ENCODE results near the gene MAST2.
"Not testable (repeated sequence)": the region's sequence is repeated elsewhere in the genome, so short reads cannot be mapped to it uniquely, and the experiment has no call there.

Gene MAST2

DNA sequence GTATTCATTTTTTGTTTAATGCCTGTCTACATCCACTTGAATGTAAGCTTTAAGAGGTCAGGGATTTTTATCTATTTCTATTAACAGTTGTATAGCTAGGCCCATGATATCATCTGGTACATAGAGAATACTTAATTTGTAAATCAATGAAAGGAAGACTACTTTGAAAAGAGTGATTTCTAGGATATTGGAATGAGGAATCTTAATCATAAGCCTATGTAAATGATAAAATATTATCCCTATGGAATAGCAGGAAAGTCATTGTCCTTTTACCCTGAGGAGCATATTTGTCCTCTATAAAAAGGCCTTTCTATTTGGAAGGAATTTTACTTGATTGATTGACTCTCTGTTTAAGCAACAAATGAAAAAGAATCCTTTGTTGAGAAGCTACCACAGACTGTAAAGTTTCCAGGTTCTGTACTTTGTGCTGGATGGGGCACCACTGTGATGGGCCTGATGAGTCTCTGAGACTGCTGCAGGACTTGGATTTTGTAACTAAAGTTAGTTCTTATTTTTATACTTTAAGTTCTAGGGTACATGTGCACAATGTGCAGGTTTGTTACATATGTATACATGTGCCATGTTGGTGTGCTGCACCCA, 53.8 kb downstream of the MAST2 start:
- Histone ChIP-seq H3K4me1 (ENCODE audit: control insufficient read depth, insufficient read depth, low read length, poor library complexity, severe bottlenecking) (no peaks in the 10 kb centered on the region), H3K4me3 (ENCODE audit: extremely low read depth, insufficient read depth, low read length, poor library complexity, severe bottlenecking) (no peak overlapping the region), H3K36me3 (ENCODE audit: control insufficient read depth, insufficient read depth, low read length) (no peaks in the 10 kb centered on the region), H3K9me3 (ENCODE audit: control insufficient read depth, low read length) (no peaks in the 10 kb centered on the region), H3K27ac (ENCODE audit: low read depth, low read length, severe bottlenecking) (no peak overlapping the region)

DNA sequence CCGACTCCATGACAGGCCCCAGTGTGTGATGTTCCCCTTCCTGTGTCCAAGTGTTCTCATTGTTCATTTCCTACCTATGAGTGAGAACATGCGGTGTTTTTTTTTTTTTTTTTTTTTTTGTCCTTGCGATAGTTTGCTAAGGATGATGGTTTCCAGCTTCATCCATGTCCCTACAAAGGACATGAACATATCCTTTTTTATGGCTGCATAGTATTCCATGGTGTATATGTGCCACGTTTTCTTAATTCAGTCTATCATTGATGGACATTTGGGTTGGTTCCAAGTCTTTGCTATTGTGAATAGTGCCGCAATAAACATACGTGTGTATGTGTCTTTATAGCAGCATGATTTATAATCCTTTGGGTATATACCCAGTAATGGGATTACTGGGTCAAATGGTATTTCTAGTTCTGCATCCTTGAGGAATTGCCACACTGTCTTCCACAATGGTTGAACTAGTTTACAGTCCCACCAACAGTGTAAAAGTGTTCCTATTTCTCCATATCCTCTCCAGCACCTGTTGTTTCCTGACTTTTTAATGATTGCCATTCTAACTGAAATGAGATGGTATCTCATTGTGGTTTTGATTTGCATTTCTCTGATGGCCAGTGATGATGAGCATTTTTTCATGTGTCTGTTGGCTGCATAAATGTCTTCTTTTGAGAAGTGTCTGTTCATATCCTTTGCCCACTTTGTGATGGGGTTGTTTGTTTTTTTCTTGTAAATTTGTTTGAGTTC, 54.5 kb downstream of the MAST2 start:
- H3K4me3 ChIP-seq (ENCODE audit: extremely low read depth, insufficient read depth, low read length, poor library complexity, severe bottlenecking); H3K36me3 ChIP-seq (ENCODE audit: control insufficient read depth, insufficient read depth, low read length); H3K4me1 ChIP-seq (ENCODE audit: control insufficient read depth, insufficient read depth, low read length, poor library complexity, severe bottlenecking); H3K27ac ChIP-seq (ENCODE audit: low read depth, low read length, severe bottlenecking); H3K9me3 ChIP-seq (ENCODE audit: control insufficient read depth, low read length): not testable (repeated sequence)
- WGBS, 2 experiments (ENCODE audit: insufficient coverage in 2 of 2): no CpG with 5 or more reads among the region's 6 CpGs

- H3K4me1 ChIP-seq (ENCODE audit: control insufficient read depth, insufficient read depth, low read length, poor library complexity, severe bottlenecking): peaks cover 11% of the 10 kb centered on the region
- H3K4me3 ChIP-seq (ENCODE audit: extremely low read depth, insufficient read depth, low read length, poor library complexity, severe bottlenecking): no peak overlapping the region
- H3K27ac ChIP-seq (ENCODE audit: low read depth, low read length, severe bottlenecking): no peak overlapping the region
- no peaks in the 10 kb centered on the region for H3K36me3 ChIP-seq (ENCODE audit: control insufficient read depth, insufficient read depth, low read length)
- no peaks in the 10 kb centered on the region for H3K9me3 ChIP-seq (ENCODE audit: control insufficient read depth, low read length)
- WGBS, 2 experiments (ENCODE audit: insufficient coverage in 2 of 2): 79 to 93% methylated on average over 3 of the region's 3 CpGs
Observed at GRCh38 chr1:45859221-45859620, 55.8 kb downstream of the MAST2 start.

DNA sequence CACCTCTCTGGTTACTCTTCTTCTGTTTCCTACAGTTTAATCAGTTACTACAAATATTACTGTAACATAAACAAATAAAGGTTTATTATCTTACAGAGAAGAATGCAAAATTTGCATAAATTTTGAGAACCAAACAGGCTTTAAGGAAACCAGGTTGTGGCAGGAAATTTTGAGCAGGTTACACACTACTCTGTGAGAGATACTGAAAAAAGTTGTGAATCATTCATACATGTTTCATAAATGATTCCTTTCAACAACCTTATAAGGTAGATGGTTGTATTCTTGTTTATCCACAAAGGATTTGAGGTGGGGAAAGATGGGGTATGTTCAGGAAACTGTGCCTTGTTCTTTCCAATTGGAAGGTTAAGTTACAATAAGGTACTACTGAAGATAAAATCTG, 58.6 kb downstream of the MAST2 start:
- no peaks in the 10 kb centered on the region for H3K36me3 ChIP-seq (ENCODE audit: control insufficient read depth, insufficient read depth, low read length)
- H3K9me3 ChIP-seq (ENCODE audit: control insufficient read depth, low read length): no peaks in the 10 kb centered on the region
- no peak overlapping the region for H3K27ac ChIP-seq (ENCODE audit: low read depth, low read length, severe bottlenecking)
- no peak overlapping the region for H3K4me3 ChIP-seq (ENCODE audit: extremely low read depth, insufficient read depth, low read length, poor library complexity, severe bottlenecking)
- peaks cover 12% of the 10 kb centered on the region for H3K4me1 ChIP-seq (ENCODE audit: control insufficient read depth, insufficient read depth, low read length, poor library complexity, severe bottlenecking)

GRCh38 chr1:45863218-45863617, 59.8 kb downstream of the MAST2 start:
- H3K4me1 ChIP-seq (ENCODE audit: control insufficient read depth, insufficient read depth, low read length, poor library complexity, severe bottlenecking): peaks cover 12% of the 10 kb centered on the region
- 67% methylated on average over 1 of the region's 2 CpGs; no CpG with 5 or more reads in 1 of the 2 experiments for WGBS, 2 experiments (ENCODE audit: insufficient coverage in 2 of 2)
- H3K27ac ChIP-seq (ENCODE audit: low read depth, low read length, severe bottlenecking): no peak overlapping the region
- no peaks in the 10 kb centered on the region for H3K36me3 ChIP-seq (ENCODE audit: control insufficient read depth, insufficient read depth, low read length)
- no peaks in the 10 kb centered on the region for H3K9me3 ChIP-seq (ENCODE audit: control insufficient read depth, low read length)
- H3K4me3 ChIP-seq (ENCODE audit: extremely low read depth, insufficient read depth, low read length, poor library complexity, severe bottlenecking): no peak overlapping the region

DNA sequence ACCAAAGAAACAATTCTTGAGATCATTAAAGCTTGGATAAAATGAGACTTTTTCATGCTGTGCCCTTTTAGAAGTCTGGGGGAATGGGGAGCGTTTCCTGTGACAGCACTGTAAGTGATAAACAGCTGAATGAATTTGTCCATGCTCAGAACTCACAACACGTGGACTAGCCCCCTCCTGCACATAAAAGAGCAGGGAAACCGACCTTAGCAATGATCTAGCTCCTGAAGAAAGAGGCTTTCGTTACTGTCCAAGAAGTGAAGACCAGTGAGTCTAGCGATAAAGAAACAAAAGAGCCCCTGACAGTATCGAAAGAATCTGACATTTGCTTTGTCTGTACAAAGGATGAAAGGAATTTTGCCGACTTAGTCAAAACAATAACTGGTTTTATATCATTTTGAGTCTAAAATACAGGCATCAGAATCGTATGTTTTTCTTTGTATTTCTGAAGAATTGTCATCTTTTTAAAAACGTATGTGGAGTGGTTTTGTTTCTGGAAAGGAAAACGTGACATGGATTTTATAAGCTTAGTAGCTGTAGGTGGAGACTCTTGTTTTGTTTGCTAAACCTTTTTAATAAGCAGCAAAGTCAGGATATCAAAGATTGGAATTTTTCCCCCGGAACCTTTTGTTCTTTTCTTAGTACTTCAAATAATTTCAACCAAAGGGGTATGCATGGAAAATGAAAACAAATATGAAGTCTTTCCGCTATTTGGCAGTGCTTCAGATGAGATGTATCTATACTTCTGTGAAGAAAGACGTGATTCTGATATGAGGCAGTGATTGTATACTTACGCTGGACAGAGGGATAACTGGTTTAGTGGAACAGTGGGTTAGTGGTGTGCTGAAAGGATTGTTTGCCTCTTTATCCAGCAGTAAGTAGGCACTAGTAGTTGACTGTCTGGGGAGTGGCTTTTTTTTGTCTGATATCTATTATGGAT, 61.0 kb downstream of the MAST2 start:
- H3K36me3 ChIP-seq (ENCODE audit: control insufficient read depth, insufficient read depth, low read length): no peaks in the 10 kb centered on the region
- WGBS, 2 experiments (ENCODE audit: insufficient coverage in 2 of 2): 92 to 93% methylated on average over 13 of the region's 14 CpGs
- no peak overlapping the region for H3K4me3 ChIP-seq (ENCODE audit: extremely low read depth, insufficient read depth, low read length, poor library complexity, severe bottlenecking)
- no peaks in the 10 kb centered on the region for H3K9me3 ChIP-seq (ENCODE audit: control insufficient read depth, low read length)
- peak overlapping the region; percentile 30 for H3K27ac ChIP-seq (ENCODE audit: low read depth, low read length, severe bottlenecking)
- H3K4me1 ChIP-seq (ENCODE audit: control insufficient read depth, insufficient read depth, low read length, poor library complexity, severe bottlenecking): peaks cover 17% of the 10 kb centered on the region

DNA sequence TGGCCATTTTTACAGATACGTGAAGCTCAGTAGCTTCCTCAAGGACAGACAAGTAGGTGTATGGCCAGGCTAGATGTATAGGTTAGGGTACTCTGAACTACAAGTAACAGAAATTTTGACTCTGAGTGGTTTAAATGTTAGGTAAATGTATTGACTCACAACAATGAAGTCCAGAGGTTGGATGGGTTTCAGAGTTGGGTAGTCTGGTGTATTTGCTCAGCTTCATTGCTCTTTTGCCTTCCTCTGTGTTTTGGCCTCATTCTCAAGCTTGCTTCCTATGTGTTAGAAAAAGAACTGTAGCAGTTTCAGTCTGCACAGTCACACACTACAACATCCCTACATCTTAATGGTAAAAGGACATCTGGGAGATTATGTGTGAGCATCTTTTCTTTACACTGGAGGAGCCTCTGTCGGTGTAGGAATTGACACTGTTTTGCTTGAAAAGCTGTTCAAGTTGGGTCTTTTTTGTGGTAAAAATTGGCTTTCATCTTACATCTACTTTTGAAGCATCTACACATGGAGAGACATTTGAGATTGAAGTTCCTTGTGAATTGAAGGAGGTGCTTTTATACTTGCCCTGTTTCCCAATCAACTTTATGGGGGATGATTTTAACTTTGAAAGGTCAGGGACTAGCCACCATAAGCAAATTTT, 64.4 kb downstream of the MAST2 start:
- WGBS, 2 experiments (ENCODE audit: insufficient coverage in 2 of 2): 86 to 100% methylated on average over 1 of the region's 2 CpGs

GRCh38 chr1:45868861-45869260, 65.4 kb downstream of the MAST2 start:
- Histone ChIP-seq H3K4me1 (ENCODE audit: control insufficient read depth, insufficient read depth, low read length, poor library complexity, severe bottlenecking) (peaks cover 9% of the 10 kb centered on the region), H3K4me3 (ENCODE audit: extremely low read depth, insufficient read depth, low read length, poor library complexity, severe bottlenecking) (no peak overlapping the region), H3K36me3 (ENCODE audit: control insufficient read depth, insufficient read depth, low read length) (no peaks in the 10 kb centered on the region), H3K27ac (ENCODE audit: low read depth, low read length, severe bottlenecking) (peak overlapping the region; percentile 26), H3K9me3 (ENCODE audit: control insufficient read depth, low read length) (no peaks in the 10 kb centered on the region)

More for the DNA sequence above, 64.4 kb downstream of the MAST2 start:
- H3K27ac ChIP-seq (ENCODE audit: low read depth, low read length, severe bottlenecking): no peak overlapping the region
- no peaks in the 10 kb centered on the region for H3K9me3 ChIP-seq (ENCODE audit: control insufficient read depth, low read length)
- H3K4me1 ChIP-seq (ENCODE audit: control insufficient read depth, insufficient read depth, low read length, poor library complexity, severe bottlenecking): peaks cover 17% of the 10 kb centered on the region
- H3K36me3 ChIP-seq (ENCODE audit: control insufficient read depth, insufficient read depth, low read length): no peaks in the 10 kb centered on the region
- no peak overlapping the region for H3K4me3 ChIP-seq (ENCODE audit: extremely low read depth, insufficient read depth, low read length, poor library complexity, severe bottlenecking)

GRCh38 chr1:45870500-45870899, 67.1 kb downstream of the MAST2 start:
- H3K9me3 ChIP-seq (ENCODE audit: control insufficient read depth, low read length): no peaks in the 10 kb centered on the region
- WGBS, 2 experiments (ENCODE audit: insufficient coverage in 2 of 2): 96 to 100% methylated on average over 4 to 6 of the region's 6 CpGs
- H3K4me3 ChIP-seq (ENCODE audit: extremely low read depth, insufficient read depth, low read length, poor library complexity, severe bottlenecking): no peak overlapping the region
- peaks cover 5% of the 10 kb centered on the region for H3K4me1 ChIP-seq (ENCODE audit: control insufficient read depth, insufficient read depth, low read length, poor library complexity, severe bottlenecking)
- H3K27ac ChIP-seq (ENCODE audit: low read depth, low read length, severe bottlenecking): no peak overlapping the region
- H3K36me3 ChIP-seq (ENCODE audit: control insufficient read depth, insufficient read depth, low read length): no peaks in the 10 kb centered on the region

DNA sequence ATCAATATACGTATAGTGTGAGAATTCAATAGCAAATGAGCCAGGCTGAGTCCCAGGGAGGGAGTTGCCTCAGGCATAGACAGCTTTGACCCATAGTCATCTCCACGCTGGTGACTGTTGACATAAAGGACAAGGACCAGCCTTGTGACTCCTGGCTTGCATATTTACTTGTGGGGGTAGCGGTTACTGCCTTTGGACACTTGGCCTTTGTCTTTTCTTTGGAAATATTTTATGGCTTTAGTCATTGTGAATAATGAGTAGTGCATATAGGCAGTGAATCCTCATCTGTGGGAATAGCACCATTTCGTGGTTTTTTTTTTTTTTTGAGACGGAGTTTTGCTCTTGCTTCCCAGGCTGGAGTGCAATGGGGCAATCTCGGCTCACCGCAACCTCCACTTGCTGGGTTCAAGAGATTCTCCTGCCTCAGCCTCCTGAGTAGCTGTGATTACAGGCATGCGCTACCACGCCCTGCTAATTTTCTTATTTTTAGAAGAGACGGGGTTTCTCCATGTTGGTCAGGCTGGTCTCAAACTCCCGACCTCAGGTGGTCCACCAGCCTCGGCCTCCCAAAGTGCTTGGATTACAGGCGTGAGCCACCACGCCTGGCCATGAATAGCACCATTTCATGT, 68.9 kb downstream of the MAST2 start:
- H3K36me3 ChIP-seq (ENCODE audit: control insufficient read depth, insufficient read depth, low read length); H3K27ac ChIP-seq (ENCODE audit: low read depth, low read length, severe bottlenecking); H3K4me1 ChIP-seq (ENCODE audit: control insufficient read depth, insufficient read depth, low read length, poor library complexity, severe bottlenecking); H3K9me3 ChIP-seq (ENCODE audit: control insufficient read depth, low read length); H3K4me3 ChIP-seq (ENCODE audit: extremely low read depth, insufficient read depth, low read length, poor library complexity, severe bottlenecking): not testable (repeated sequence)
- WGBS, 2 experiments (ENCODE audit: insufficient coverage in 2 of 2): 94 to 98% methylated on average over 9 to 10 of the region's 14 CpGs
